Omental fat pad (tissue), 4 donors: ENCODE measurements around the gene EEF2. TPM values are rescaled to one million over a fixed set of nuclear protein-coding genes. Genes with fewer than 3 reads are reported as not detected.
A peak's percentile ranks its signal among the peaks of the same experiment; 100 is the strongest.

Experiments used
- ATAC-seq: fragments of 150-250 bp; one replicate; pipeline ENCODE4 v1.9.1; 2016; ENCODE audit warnings: mild to moderate bottlenecking, moderate library complexity; ENCODE audit not compliant: low FRiP score
- DNase-seq: peaks from one replicate; pipeline ENCODE4 v3.0.0-alpha.2; 2019; ENCODE audit warnings: low spot score
- total RNA-seq, 4 donors: library from RNA; depleted of rRNA; stranded (reverse); fragments of >200 nt; gene quantifications; one replicate each; pipeline ENCODE4 v1.1.0, GENCODE V29; 2016
- TF ChIP-seq, protein P1 (sequence below), 3 donors: fragments of 450-650 bp; IDR thresholded peaks; one replicate each; pipeline ENCODE4 v1.5.1; 2016 to 2017; ENCODE audit warnings: antibody characterized with exemption in 3 of 3, mild to moderate bottlenecking in 3 of 3, moderate library complexity in 2 of 3

Gene EEF2
- total RNA-seq, 4 donors from 2014 or later: 1,922 to 2,283 (median 2,030) TPM

DNA sequence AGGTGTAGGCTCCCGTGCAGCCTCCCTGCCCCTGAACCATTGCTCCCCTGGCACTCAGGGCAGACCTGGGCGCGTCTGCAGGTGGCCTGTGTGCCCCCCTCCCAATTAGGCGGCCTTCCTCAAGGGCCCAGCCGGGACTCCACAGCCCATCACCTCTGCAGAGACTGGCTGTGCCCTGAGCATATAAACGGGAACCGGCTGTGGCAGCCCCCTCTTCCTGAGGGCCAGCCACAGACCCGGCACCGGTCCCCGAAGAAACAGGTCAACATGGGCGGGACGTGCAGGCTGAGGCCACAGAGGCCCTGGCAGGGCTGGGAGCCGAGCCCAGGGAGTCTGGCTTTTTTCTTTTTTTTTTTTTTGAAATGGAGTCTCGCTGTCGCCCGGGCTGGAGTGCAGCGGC is 34.3 kb upstream of the EEF2 start:
- ATAC-seq (no peak), DNase-seq (no peak)
- TF ChIP-seq, protein P1, sequence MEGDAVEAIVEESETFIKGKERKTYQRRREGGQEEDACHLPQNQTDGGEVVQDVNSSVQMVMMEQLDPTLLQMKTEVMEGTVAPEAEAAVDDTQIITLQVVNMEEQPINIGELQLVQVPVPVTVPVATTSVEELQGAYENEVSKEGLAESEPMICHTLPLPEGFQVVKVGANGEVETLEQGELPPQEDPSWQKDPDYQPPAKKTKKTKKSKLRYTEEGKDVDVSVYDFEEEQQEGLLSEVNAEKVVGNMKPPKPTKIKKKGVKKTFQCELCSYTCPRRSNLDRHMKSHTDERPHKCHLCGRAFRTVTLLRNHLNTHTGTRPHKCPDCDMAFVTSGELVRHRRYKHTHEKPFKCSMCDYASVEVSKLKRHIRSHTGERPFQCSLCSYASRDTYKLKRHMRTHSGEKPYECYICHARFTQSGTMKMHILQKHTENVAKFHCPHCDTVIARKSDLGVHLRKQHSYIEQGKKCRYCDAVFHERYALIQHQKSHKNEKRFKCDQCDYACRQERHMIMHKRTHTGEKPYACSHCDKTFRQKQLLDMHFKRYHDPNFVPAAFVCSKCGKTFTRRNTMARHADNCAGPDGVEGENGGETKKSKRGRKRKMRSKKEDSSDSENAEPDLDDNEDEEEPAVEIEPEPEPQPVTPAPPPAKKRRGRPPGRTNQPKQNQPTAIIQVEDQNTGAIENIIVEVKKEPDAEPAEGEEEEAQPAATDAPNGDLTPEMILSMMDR (IDR thresholded peaks at IDR 0.05): no peak

DNA sequence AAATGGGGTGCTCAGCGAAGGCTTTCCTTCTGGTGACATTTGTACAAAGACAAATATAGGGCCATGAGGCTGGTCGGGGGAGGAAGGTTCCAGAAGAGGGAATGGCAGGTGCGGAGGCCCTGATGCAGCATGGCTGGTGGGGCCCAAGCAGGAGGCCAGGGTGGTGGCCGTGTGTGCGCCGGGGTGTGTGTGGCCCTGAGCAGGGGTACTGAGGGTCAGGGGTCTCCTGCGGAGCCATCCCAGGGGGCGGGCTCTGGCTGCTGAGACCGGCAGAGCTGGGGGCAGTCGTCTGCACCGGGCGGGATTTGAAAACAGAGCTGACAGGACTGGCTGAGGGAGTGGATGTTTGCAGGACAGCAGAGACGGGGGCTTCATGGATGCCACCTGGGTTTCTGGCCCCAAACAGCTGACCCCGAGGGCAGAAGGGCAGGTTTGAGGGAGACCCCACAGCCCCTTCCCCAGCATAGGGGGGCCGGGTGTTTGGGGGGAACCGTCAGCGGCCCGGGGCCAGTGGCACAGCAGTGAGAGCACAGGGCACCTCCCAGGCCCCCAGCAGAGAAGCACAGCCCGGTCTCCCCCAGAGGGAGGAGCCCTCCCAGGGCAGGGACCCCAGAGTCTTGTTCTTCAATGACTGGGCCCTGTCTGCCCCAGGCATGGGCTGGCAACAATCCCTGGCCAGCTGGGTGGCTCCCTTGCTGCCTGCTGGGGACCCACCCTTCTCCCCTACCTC is 33.7 kb upstream of the EEF2 start:
- ATAC-seq: no peak
- TF ChIP-seq, protein P1 (IDR thresholded peaks at IDR 0.05): no peak
- no peak for DNase-seq

DNA sequence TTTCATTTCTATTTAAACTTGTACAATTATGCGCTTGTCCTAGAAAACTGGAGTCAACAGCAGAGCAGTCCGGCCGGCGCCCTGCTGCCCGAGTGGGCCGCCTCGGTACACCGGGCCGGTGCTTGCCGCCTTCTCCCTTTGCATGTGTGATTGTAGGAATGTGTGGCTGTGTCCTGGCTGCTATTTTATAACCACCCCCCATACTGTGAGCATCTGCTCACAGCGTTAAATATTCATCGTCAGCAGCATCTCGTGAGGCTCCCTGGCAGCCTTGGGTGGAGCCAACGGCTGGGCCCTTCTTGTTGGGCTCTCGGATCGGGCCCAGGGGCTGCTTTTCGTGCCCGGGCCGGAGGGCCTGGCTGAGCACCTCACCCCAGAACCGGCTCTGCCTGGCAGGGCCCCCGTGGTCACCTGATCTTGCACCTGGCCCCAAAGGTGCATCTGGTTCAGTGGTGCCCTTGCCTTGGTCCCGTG is 32.9 kb upstream of the EEF2 start:
- DNase-seq (no peak), ATAC-seq (no peak)
- TF ChIP-seq, protein P1 (IDR thresholded peaks at IDR 0.05): no peak

DNA sequence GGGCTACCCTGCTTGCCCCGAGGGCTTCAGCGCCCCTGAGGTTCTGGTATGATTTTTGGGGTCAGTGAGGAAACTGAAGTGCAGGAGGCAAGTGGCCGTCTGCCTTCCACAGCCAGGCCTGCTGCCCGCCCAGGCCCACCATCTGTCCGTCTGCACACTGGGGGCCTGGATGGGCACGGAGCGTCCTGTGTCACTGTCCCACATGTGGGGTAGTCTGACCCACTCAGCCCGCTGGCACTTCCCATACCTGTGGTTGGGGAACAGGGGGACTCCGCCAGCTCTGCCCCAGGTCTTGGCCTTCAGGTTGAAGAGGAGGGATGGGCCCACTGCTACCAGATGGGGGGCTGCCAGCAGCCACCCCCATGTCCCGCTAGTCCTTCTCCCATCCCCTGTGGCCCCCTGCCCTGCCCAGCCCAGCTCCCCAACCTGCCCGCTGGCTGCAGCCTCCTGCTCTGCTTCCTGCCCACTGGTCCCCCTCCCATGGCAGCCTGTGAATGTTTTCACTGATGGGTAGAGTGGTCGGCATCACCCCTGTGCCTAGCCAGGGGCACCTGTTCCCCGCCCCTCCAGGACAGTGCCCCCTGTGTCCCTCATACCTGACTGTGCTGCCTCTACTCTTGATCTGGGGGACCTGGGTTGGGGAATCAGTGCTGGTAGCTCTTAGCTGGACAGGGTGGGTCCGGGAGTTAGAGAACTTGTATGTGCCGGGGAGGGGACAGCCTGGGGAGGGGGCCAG is 31.8 kb upstream of the EEF2 start:
- TF ChIP-seq, protein P1 (IDR thresholded peaks at IDR 0.05): no peak
- ATAC-seq: no peak
- DNase-seq: no peak

DNA sequence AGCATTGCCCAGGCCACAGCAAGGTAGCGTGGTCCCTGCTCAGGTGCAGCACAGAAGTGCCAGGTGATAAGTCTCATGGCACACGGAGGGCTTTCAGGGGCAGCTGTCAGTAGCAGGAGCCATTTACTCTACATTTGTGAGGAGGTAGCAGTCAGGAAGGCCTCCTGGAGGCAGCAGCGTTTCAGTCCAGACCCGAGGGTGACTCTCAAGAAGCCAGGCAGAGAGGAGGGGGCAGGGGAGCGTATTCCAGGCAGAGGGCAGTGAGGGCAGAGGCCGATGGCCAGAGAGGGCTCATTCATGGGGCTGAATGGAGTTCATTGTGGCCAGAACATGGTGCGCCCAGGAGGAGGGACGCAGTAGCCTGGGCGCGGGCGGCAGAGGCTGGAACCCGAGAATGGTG is 31.2 kb upstream of the EEF2 start:
- ATAC-seq (no peak), DNase-seq (no peak)
- TF ChIP-seq, protein P1 (IDR thresholded peaks at IDR 0.05): no peak

DNA sequence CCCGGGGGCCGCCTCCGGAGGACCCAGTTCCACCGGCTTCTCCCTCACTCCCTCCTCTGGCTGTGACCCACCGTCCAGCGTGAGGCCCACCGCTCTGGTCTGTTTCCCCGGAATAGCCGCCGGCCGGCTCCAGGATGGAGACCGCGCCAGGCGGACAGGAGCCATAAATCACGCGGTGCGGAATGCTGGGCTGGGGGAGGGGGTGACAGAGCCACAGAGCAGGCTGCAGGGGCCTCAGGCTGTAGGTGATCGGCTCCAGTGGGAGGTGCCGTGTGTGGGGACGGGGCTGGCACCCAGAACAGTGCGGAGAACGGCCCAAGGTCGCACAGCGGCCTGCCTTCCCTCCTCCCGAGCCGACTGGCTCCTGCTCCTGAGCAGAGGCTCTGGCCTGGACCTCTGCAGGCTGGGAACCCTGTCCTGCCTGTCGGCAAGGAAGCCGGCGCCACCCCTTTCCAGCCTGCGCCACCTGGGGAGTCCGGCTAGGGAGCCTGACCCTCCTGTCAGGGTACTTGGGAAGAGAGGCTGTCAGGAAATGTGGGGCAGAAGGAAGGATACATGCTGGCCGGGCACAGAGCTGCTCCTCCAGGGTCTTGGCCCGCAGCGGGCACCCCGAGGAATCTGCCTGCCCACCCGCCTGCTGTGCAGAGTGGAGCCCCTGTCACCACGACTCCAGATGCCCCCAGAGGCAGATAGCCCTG is 30.6 kb upstream of the EEF2 start:
- DNase-seq (no peak), ATAC-seq (peak; percentile 12)
- TF ChIP-seq, protein P1 (IDR thresholded peaks at IDR 0.05): no peak
